ENCODE results near the gene CD101. TPM values are rescaled to one million over a fixed set of nuclear protein-coding genes. Genes with fewer than 3 reads are reported as not detected.

The CD101 gene
- total RNA-seq, 1 experiment from 2014 or later: 1.2 TPM

DNA sequence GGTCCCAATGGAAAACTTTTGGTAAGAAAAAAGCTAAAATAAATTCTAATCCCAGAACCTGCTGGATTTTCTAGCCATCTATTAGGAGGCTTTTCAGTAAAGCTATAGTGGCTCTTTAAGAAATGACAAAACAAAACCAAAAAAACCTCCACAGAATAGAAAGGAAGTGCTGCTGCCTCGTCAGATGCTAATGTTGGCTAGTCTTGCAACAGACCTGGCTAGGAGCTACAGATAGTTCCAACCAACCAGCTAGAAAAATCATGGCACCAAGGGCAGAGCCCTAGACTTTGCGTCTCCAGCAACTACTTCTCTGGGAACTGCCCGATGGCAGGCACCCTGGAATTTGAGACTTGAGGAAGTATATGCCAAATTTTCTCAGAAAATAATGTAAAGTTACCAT lies 7.6 kb downstream of the CD101 start:
- DNase-seq (ENCODE audit: low spot score): no peak
- in situ Hi-C loops (cut with HindIII; ENCODE audit: low sequenced_read_pairs): no loop called here

- in situ Hi-C loops (cut with HindIII; ENCODE audit: low sequenced_read_pairs): no loop called here
- DNase-seq (ENCODE audit: low spot score): no peak
These were observed 8.9 kb downstream of the CD101 start for GRCh38 chr1:117010310-117010969.

DNA sequence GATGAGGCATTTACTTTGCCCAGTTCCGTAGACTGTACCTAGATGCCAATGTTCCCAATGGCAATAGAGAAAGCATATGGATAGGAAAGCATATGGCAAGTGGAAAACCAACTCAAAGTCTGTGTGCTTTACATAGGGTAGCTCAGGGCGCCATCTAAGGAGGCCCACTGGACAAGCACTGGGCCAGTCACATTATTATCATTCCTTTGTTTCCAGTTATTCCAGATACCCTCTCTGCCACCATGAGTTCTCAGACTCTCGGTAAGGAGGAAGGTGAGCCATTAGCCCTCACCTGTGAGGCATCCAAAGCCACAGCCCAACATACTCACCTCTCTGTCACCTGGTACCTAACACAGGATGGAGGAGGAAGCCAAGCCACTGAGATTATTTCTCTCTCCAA lies 9.8 kb downstream of the CD101 start:
- in situ Hi-C loops (cut with HindIII; ENCODE audit: low sequenced_read_pairs): no loop called here
- no peak for DNase-seq (ENCODE audit: low spot score)

DNA sequence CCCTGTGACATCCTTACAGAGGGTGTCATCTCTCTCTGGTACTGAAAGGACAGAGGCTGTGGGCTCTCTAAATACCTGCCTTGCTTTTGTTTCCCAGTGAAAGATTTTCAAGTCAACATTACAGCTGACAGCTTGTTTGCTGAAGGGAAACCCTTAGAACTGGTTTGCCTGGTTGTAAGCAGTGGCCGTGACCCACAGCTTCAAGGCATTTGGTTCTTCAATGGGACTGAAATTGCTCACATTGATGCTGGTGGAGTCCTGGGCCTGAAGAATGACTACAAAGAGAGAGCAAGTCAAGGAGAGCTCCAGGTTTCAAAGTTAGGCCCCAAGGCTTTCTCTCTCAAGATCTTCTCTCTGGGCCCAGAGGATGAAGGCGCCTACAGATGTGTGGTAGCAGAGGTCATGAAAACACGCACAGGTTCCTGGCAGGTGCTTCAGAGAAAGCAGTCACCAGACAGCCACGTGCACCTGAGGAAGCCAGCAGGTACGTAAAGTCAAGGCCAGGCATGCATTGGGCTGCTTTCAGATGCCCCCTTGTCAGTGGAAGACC lies 11.8 kb downstream of the CD101 start:
- in situ Hi-C loops (cut with HindIII; ENCODE audit: low sequenced_read_pairs): no loop called here

DNA sequence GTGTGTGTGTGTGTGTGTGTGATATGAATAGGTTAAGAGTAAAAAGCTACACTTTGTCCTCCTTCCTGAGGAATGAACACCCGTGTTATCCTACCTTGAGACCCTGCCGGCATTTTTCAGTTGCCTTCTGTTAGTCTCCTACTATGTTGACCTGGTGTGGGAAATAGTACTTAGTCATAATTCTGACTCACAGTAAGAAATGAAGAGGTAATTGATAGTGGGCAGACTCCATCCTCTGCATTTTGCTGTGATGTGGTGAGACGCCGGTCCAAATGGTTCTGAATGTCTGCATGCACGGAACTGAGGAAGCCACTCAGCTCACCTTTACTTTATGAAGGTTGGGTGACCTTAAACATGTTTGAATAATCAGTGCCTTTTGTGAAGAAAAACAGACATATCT lies 12.6 kb downstream of the CD101 start:
- no peak for DNase-seq (ENCODE audit: low spot score)
- in situ Hi-C loops (cut with HindIII; ENCODE audit: low sequenced_read_pairs): no loop called here

More for the DNA sequence above, 11.8 kb downstream of the CD101 start:
- no peak for DNase-seq (ENCODE audit: low spot score)

GRCh38 chr1:117015724-117016123 lies 14.2 kb downstream of the CD101 start:
- in situ Hi-C loops (cut with HindIII; ENCODE audit: low sequenced_read_pairs): no loop called here
- DNase-seq (ENCODE audit: low spot score): no peak

DNA sequence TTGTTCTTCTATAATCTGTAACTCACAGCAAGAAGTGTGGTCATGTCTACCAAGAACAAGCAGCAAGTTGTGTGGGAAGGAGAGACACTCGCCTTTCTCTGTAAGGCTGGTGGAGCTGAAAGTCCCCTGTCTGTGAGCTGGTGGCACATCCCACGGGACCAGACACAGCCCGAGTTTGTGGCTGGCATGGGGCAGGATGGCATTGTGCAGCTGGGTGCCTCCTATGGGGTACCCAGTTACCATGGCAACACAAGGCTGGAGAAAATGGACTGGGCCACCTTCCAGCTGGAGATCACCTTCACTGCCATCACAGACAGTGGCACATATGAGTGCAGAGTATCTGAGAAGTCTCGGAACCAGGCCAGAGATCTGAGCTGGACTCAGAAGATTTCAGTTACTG lies 15.5 kb downstream of the CD101 start:
- in situ Hi-C loops (cut with HindIII; ENCODE audit: low sequenced_read_pairs): no loop called here
- DNase-seq (ENCODE audit: low spot score): no peak

DNA sequence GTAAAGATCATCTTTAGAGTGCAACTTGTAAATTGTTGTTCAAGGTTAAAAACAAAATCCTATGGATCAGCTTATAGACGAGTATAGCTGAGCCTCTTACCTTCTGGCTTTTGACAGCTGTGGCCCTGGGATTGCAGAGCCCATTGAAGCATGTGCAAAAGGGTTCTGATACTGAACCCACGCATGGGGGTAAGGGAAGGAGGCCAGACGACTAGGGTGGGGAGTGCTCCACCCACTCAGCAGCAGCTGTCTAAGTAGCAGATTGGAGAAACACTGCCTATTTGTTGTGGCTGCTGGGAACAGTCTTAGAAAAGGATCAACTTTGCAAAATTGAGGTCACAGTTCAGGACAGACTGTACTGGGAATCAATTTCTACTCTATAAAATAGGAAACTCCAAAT lies 16.1 kb downstream of the CD101 start:
- in situ Hi-C loops (cut with HindIII; ENCODE audit: low sequenced_read_pairs): no loop called here
- no peak for DNase-seq (ENCODE audit: low spot score)

DNA sequence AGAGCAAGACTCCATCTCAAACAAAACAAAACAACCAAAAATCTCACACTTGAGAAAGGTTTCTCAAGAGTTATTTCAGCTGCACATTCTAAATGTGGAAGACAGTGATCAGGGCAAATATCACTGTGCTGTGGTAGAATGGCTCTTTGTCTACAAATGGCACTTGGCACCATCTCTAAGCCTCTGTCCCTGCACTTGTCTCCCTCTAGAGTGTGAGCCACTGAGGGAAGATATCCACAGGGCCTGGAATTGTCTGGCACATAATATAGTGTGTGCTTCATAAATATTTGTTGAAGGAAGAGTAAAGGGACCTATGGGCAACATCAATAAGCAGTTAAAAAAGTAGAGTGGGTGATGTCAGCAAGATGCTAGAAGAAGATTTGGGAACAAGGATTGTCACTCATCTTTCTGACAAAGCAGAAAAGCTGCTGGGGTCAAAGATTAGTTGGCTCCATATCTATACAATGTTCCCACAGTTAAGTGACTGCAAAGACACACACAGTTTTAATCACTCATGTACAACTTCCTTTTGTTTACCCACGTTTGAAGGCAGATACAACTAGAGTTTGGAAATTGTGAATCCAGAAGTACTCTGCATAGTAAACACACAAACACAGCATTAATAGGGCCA lies 19.1 kb downstream of the CD101 start:
- in situ Hi-C loops (cut with HindIII; ENCODE audit: low sequenced_read_pairs): no loop called here
- no peak for DNase-seq (ENCODE audit: low spot score)

- in situ Hi-C loops (cut with HindIII; ENCODE audit: low sequenced_read_pairs): no loop called here
- no peak for DNase-seq (ENCODE audit: low spot score)
These were observed 20.6 kb downstream of the CD101 start for GRCh38 chr1:117022114-117022513.

GRCh38 chr1:117025568-117025967 lies 24.0 kb downstream of the CD101 start:
- in situ Hi-C loops (cut with HindIII; ENCODE audit: low sequenced_read_pairs): no loop called here

GRCh38 chr1:117026361-117026760 lies 24.8 kb downstream of the CD101 start:
- in situ Hi-C loops (cut with HindIII; ENCODE audit: low sequenced_read_pairs): no loop called here
- no peak for DNase-seq (ENCODE audit: low spot score)

More at GRCh38 chr1:117025568-117025967, 24.0 kb downstream of the CD101 start:
- no peak for DNase-seq (ENCODE audit: low spot score)

DNA sequence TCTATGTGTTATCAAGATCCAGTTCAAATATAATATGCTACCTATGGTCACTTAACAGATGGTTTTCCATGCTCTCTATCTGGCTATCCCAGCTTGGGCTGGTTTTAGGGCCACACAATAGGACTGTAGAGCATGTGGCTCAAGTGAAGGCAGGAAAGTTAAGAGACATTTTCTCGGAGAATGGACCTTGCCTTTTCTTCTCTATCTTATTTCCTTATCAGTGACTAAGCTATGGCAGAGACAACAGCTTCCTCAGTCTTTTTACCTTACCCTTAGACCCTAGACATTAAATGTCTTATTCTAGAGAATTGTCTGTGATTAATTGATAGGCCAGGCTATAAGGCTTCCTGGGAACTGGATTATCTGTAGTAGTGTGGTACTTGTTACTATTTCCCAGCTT lies 28.1 kb downstream of the CD101 start:
- in situ Hi-C loops (cut with HindIII; ENCODE audit: low sequenced_read_pairs): no loop called here

DNA sequence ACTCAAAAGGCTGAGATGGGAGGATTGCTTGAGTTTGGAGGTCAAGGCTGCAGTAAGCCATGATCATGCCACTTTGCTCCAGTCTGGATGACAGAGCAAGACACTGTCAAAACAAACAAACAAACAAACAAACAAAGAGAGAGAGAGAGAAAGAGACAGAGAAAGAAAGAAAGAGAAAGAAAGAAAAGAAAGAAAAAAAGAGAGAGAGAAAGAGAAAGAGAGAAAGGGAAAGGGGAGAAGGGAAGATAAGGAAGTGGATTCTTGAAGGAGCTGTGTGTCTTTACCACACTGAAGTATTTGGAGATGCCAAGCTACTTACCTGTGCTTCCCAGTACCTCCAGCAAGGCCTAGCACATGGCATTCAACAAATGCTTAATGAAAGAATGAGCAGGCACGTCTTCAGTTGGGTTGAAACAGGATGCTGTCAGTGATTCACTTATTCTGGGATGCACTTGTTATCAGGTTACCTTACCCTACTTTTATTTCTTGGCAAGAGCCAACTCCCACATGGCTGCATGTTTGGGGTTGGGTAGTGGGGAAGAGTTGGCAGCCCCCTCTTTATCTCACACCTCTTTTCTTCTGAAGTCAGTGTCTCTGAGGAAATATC lies 28.8 kb downstream of the CD101 start:
- no peak for DNase-seq (ENCODE audit: low spot score)
- in situ Hi-C loops (cut with HindIII; ENCODE audit: low sequenced_read_pairs): no loop called here

More for the DNA sequence above, 28.1 kb downstream of the CD101 start:
- no peak for DNase-seq (ENCODE audit: low spot score)

DNA sequence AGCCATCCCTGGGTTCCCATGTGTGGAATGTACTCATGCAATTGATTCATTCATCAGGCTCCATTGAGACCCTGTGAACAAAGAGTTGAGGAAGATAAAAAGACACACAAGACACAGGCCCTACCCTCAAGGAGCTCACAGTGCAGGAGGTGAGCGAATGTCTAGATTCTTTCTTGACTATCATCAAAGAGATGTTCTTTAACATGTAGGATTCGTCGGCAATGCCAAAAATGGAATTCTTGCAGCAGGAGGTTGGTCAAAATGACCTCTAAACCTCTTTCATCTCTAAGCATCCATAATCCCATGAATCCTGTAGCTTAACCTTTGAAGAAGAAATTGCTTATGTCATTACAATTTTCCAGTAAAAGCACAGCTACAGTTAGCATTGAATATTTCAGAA lies 30.7 kb downstream of the CD101 start:
- in situ Hi-C loops (cut with HindIII; ENCODE audit: low sequenced_read_pairs): no loop called here
- DNase-seq (ENCODE audit: low spot score): no peak

DNA sequence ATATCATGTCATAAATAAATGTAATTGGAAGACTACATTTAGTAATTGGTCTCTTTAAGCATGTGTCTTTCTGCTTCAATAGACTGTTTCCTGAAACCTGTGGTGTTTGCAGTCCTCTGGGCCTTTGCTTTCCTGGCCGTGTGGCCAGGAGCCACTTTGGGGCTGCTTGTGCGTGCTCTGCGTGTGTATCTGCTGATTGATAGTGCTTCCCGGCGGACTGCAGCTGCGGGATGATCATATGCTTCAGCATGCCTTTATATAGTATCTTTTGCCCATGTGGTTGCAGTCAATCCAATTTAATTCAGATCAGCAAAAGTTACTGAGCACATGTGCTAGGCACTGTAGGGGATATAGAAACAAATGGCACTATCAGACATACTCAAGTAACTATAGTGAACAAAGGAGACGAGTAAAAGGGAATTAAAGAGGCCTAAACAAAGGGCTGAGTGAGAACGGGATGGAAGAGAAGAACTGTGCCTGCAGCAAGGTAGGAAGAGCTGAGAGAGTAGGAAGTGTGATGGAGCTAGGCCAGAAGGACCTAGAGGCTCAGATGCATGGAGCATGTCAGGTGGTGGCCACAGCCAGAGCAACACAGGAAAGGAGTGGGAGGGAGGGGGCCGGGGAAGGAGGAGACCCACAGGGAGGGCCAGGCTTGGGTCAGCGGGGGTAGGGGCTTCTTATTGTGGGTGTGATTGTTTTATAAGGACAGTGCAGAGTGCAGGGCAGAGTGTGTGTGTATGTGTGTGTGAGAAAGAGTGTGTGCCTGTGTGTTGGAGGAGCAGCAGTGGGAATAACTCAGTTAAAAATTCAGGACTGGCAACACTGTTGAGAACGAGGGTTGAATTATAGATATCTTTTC lies 31.4 kb downstream of the CD101 start:
- DNase-seq (ENCODE audit: low spot score): no peak
- in situ Hi-C loops (cut with HindIII; ENCODE audit: low sequenced_read_pairs): no loop called here

GRCh38 chr1:117033772-117034171 lies 32.2 kb downstream of the CD101 start:
- in situ Hi-C loops (cut with HindIII; ENCODE audit: low sequenced_read_pairs): no loop called here
- no peak for DNase-seq (ENCODE audit: low spot score)

- DNase-seq (ENCODE audit: low spot score): no peak
- in situ Hi-C loops (cut with HindIII; ENCODE audit: low sequenced_read_pairs): no loop called here
These were observed 33.3 kb downstream of the CD101 start for GRCh38 chr1:117034791-117035290.

DNA sequence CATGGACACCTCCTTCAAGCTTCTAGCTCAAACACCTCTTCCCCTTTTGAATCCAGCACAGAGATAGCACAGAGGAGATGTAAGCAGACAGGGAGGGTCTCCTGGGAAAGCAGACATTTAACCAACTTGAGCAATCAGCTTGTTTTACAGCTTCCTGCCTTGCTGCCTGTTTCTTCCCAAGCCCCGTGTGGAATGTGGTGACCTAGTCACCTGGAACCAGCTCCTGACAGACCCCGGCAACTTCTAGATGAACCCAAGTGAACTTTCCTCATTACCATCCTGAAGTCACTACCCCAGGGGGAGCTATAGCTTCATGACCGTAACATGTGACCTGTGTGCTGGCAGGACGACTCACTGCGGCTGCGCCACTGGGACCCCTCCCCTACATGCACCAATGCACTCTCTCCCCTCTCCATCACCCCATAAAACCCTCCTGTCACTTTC lies 34.5 kb downstream of the CD101 start:
- no peak for DNase-seq (ENCODE audit: low spot score)
- in situ Hi-C loops (cut with HindIII; ENCODE audit: low sequenced_read_pairs): no loop called here
